ENCODE measurements around the gene F10.

Gene F10

DNA sequence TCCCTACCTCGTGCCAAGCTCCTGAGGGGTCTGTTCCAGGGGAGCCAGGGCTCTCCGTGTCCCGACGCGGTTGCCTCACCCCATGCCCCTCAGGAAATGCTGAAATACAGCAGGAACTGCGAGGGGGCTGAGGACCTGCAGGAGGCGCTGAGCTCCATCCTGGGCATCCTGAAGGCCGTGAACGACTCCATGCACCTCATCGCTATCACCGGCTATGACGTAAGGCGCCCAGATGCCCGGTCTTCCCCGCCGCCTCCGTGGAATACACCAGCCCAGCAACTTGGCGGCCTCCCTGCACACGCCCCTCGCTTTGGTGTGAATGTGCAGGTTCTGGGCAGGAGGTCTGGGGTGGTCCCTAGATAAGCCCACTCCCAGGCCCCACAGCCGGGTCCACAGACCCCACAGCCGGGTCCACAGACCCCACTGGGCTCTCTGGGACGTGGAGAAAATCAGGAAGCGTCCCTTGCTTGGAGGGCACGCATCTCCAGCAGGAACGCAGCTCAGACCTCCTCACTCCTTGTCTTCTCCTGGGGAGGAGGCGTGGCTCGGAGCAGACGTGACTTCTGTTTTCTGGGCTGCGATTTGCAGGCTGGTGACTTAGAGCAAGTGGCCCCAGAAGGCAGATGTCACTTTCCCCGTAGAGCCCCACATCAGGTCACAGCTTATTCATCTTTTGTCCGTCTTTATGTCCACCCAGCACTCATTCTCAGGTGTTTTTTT, 36.4 kb upstream of the F10 start:
- DNase-seq (ENCODE audit: low read depth in 1 of 2, low spot score in 1 of 2): no peak

DNA sequence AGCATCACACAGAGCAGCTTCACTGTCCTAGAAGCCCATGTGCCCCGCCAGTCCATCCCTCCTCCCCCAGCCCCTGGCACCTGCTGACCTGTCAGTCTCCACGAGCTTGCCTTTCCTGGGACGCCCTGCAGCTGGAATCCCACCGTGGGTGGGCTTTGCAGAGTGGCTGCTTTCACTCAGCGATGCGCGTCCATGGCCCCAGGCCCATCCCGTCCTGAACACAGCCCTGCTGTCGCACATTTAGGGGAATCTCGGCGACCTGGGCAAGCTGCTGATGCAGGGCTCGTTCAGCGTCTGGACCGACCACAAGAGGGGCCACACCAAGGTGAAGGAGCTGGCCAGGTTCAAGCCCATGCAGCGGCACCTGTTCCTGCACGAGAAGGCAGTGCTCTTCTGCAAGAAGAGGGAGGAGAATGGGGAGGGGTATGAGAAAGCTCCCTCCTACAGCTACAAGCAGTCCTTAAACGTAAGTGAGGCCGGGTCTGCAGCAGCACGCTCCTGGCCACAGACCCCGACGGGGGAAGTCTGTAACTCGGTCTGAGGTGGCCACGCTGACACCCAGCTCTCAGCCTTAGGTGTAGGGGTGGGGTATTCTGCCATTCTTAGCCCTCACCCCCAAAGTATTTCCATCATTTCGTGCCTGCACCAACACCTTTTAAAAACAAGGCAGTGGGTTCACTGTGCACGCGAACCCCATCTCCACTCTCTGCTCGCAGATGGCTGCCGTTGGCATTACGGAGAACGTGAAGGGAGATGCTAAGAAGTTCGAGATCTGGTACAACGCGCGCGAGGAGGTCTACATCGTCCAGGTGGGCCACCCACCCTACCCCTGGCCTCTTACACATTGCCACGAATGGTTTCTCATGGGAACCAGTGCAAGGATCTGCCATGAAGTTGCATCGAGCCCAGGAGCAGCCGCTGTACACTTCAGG, 35.3 kb upstream of the F10 start:
- no peak for DNase-seq (ENCODE audit: low read depth in 1 of 2, low spot score in 1 of 2)

DNA sequence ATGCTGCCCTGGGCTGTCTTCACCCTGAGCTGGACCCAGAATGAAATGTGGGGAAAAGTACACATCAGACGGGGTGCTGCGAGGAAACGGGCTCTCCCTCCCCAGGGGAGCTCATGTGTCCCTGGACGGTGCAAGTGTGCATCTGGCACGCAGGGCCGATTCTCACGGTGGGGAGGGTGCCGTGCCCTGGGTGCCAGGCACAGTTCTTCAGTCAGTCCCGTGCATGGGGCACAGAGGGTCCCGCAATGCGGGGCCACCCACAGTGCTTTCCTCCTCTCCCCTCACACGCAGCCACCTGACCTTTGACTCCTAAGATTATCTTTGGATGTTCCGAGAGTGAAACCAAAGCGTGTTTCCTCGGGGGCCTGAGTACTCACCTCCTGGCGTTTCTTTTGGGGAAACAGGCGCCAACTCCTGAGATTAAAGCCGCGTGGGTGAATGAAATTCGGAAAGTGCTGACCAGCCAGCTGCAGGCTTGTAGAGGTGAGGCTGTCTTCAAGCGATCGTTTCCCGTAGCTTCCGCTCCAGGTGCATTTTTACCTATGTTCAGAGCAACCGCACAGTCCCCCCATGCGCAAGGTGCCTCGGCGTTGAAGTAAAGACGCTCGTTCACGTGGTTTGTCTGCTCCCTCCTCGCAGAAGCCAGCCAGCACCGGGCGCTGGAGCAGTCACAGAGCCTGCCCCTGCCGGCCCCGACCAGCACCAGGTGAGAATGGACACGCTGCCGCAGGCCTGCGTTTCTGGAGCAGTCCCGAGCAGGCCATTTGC, 34.5 kb upstream of the F10 start:
- no peak for DNase-seq (ENCODE audit: low read depth in 1 of 2, low spot score in 1 of 2)

DNA sequence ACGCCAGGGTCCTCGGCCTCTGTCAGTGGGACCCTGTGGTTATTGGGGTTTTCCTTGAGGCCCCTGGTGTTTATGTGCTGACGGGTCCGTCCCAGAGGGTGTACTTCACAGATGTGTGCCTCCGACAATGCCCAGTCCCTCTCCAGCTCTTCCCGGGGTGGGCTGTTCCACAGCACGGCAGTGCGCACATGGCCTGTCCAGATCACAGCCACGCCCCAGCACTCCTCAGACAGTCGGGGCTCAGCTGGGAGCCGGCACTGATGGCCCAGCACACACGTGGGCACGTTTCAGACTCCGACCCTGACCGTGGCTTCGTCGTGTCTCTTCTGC, 33.9 kb upstream of the F10 start:
- no peak for DNase-seq (ENCODE audit: low read depth in 1 of 2, low spot score in 1 of 2)

DNA sequence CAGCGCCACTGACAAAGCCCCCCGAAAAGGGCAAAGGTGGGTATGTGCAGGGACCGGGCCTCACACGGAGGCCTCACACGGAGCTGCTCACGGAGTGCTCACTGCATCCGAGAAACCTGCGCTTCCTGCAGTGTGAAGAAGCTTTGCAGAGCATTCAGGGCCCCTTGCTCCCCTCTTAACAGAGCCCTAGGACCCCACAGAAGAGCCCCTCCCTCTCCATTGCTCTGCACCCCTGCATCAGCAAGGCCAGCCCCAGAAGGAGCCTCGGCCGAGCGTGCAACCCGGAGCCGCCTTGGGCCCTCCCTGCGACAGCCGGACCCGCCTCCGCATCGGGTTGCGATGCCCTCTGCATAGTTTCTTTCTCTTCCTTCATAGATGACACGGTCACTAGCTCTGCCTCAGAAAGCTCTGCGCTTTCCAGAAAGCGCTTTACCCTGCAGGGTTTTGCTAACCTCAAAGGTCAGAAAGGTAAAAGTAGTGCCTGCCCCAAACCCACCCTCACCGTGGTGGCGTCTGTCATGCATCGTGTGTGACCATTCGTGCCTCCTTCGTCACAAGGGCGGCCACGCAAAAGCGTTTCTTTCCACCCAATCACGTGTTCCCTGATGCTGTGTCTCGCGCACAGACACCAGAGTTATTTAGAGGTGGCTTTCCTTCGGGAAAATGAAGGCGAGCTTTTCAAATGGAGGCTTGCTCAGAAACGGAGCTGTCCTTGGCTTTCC, 32.7 kb upstream of the F10 start:
- DNase-seq (ENCODE audit: low read depth in 1 of 2, low spot score in 1 of 2): no peak

DNA sequence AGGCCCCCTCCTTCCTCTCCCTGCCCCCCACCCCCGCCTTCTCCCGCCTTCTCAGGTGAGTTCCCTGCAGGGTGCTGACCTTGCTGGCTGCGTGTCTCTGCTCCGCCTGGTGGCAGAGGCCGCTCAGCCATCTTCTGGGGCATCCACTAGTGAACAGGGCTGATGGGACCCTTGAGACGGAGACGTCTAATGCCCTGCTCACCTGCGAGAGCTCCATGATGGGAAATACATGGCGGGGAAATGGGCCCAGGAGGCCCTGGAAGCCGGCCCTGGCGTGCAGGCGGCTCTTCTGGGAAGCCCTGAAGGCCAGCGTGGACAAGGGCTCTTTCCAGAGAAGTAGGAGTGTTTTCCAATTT, 32.2 kb upstream of the F10 start:
- no peak for DNase-seq (ENCODE audit: low read depth in 1 of 2, low spot score in 1 of 2)

DNA sequence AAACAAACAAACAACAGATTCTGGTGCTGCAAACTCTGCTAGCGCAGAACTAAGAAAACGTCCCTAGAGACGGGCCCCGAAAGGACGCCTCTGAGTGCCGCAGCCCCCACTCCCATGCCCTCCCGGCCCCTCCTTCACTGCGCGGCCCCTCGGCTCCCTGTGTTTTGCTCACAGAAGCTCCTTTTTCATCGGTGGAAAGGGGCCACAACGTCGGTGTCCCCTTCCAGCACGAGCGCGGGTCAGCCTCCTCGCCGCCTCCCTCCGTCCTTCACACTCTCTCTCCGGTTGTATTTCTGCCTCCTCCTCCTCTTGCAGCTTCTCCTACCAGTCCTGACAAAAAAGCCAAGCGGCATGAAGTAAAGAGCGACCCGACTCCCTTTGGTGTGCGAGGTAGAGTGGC, 31.8 kb upstream of the F10 start:
- DNase-seq (ENCODE audit: low read depth in 1 of 2, low spot score in 1 of 2): no peak

DNA sequence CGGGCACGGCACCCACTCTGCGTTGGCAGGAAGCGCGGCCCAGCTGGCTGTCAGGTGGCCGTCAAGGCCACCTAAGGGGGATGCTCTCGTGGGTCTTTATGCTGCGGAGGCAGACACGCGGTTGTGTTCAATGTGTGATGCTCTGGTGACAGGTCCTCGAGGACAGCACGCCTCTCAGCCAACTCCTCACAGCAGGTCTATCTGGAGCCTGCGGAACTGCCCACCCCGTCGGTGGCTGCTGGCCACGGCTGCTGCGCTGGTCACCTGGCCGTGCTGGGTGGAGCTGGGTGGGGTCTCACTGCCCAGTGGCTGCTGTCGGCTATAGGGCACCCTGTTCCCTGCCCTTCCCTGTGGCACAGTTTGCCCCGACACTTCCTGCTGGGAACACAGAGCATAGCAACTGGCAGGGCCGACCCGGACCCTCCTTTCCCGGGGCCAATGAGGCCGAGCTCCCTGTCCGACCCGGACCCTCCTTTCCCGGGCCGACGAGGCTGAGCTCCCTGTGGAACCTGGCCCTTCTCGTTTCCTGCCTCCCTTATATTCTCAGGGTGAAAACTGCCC, 31.3 kb upstream of the F10 start:
- DNase-seq (ENCODE audit: low read depth in 1 of 2, low spot score in 1 of 2): no peak

DNA sequence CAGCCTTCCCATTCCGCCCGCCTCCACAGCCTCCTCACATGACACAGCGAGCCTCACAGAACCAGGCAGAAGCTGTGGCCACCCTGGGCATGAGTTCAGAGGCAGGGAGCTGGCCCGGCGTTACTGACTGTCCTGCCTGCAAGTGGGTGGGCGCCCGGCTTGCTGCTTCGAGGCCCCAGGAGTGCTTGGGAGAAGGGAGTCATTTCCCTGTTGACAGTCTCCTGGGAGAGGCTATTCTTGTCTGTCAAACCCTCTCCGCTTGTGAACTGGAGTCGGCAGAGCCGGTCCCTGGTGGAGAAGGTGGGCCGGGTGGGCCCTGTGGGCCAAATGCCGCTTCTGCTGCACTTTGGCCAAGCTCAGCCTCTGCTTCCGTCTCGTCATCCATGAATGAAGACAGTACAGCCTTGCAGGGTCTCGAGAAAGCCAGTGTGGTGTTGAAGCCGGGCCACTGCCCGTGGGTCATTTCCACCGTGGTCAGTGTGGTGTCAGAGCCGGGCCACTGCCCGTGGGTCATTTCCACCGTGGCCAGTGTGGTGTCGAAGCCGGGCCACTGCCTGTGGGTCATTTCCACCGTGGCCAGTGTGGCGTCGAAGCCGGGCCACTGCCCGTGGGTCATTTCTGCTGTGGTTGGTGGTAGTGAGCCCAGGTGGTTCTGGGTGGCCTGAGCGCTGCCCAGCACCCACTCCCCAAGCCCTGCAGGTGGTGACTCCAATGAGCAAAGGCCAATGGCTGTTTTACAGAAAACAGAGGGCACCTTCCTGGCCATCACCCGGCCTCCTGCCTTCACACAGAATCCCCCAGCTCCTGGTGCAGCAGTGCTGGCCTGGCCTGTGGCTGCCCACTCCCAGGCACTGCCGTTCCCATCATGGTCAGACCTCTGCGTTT, 30.5 kb upstream of the F10 start:
- no peak for DNase-seq (ENCODE audit: low read depth in 1 of 2, low spot score in 1 of 2)

DNA sequence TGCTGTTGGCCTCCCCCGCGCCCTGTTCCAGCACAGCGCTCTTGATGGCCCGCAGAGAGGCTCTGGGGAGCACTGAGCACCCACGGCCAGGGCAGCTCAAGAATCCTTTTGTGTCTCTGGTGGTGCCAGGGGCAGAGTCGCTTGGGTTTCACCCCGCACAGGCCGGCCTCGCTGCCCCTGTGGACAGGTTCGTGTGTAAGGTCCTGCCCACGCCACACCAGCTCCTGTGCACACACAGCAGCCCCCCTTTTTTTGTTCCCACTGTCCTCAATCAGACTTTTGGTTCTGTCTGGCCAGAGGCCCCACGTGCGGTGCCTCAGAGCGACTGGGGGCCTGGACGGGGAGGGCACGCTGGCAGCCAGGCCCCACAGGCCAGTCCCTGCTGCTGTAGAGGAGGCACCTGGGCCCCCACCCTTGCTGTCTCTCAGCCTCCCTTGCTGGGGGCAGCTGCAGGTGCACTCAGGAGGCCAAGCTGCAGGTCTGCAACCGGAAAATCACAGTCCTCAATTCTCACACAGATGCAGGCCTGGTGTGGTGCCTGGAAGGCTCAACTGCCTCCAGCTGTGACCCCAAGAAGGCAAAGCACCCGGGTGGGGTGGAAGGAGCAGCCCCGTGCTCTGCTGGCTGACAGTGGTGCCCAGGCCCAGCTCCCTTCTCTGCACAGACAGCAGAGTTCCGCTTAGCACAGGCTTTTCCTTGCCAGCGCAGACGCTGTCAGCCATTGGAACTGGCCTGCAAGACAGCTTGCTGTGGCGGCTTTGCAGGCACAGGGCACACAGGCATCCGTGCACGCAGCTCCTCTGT, 29.6 kb upstream of the F10 start:
- no peak for DNase-seq (ENCODE audit: low read depth in 1 of 2, low spot score in 1 of 2)

DNA sequence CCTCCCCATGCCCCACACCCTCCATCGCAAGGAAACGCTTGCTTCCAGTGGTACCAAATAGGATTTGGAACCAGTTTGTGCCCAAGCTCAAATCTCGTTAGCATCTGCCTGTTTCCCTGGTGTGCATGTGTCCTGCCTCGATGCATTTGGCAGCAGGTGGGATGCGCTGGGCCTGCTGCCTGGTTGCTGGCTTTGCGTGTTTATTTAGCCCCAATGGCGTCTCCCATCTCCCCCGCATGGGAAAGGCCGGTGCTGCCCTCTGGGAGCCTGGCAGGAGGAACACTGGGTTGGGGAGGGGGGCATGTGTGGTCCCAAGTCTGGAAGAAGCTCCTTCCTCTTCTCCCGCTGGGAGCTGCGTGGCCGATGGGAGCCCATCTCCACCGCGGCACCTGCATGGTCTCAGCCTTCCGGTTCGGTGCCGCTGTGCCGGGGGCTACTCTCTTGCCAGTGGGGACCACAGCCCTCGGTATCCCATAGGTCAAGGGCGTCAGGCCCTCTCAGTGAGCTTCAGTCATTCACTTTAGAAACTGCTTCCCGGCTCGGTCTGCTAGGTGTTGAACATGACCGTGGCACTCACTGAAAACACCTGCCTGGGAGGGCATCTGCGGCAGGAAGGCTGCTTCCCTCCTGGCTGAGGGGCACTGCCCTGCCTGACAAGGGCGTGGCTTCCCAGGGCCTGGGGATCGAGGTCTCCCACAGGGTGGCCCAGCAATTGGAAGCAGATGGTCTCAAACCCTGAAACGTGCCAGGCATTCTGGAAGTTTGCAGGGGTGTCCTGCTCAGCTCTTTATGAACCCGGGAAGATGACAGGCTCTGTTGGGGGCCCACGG, 28.8 kb upstream of the F10 start:
- no peak for DNase-seq (ENCODE audit: low read depth in 1 of 2, low spot score in 1 of 2)

DNA sequence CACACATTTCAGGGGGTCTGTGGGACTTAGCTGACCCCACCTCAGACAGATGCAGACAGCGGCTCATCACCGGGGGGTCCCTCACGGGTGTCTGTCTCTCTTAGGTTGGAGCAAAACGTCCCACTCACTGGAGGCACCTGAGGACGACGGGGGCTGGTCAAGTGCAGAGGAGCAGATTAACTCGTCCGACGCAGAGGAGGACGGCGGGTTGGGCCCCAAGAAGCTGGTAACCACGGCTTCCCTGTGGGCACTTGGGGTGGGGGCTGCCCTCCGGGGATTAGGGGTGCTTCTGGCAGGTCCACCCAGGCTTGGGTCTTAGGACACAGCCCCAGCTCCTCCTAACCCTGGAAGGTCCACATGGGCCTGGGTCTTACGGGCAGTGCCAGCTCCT, 28.2 kb upstream of the F10 start:
- DNase-seq (ENCODE audit: low read depth in 1 of 2, low spot score in 1 of 2): no peak

DNA sequence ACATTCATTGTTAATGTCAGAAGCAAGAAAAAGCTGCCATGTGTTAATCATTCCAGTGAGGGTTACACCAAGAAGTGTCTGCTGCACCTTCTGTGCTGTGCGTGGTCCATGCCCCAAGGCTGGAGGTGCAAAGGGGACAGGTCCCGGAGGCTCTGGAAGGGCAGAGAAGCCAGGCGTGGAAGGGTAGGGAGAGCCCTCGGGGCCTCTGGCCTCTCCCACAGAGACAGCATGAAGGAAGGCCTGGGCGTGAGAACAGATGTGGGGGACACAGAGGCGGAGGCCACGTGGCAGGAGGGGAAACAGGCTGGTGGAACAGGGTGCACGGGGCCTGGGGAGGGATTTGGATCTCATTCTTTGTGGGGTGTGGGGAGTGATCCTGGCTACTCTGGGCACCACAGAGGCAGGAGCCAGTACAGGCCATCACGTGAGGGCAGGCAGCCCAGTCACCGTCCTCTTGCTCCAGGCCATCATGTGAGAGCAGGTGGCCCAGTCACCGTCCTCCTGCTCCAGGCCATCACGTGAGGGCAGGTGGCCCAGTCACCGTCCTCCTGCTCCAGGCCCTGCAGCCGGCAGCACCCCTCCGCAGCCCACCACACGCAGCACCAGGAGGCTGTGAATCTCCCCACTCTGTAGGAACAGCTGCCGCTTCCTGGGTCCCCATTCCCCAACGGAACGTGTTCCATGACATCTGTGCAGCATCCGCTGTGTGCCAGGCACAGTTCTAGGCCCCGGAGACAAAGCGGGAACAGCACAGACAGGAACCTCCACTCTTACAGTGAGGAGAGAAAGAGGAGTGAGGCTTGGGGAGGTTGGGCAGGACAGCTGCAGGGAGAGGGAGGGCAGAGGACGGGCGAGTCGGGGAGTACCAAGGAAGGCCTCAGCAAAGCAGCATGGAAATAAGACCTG, 27.2 kb upstream of the F10 start:
- DNase-seq (ENCODE audit: low read depth in 1 of 2, low spot score in 1 of 2): no peak

DNA sequence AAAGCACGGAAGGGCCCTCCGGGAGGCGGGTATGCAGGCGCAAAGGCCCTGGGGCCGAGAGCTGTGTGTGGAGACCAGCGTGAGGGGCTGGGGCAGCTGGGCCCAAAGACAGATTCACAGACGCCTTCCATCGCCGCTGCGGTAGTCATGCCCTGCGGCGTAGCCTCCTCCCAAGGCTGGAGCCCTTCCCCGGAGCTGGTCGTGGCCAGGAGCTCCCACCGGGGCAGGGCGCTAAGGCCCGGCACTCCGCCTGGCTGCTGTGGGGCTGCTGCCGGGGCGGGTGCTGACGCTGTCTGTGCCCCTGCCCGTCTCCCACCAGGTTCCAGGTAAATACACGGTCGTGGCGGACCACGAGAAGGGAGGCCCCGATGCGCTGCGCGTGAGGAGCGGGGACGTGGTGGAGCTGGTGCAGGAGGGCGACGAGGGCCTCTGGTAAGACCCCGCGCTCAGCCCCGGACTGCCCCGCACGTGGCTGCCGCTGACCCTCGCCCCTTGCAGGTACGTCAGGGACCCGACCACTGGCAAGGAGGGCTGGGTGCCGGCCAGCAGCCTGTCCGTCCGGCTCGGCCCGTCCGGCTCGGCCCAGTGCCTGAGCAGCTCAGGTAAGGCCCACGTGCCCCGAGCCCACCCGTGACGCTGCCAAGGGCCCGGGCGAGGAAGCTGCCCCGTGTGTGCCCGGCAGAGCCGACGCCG, 26.4 kb upstream of the F10 start:
- no peak for DNase-seq (ENCODE audit: low read depth in 1 of 2, low spot score in 1 of 2)

DNA sequence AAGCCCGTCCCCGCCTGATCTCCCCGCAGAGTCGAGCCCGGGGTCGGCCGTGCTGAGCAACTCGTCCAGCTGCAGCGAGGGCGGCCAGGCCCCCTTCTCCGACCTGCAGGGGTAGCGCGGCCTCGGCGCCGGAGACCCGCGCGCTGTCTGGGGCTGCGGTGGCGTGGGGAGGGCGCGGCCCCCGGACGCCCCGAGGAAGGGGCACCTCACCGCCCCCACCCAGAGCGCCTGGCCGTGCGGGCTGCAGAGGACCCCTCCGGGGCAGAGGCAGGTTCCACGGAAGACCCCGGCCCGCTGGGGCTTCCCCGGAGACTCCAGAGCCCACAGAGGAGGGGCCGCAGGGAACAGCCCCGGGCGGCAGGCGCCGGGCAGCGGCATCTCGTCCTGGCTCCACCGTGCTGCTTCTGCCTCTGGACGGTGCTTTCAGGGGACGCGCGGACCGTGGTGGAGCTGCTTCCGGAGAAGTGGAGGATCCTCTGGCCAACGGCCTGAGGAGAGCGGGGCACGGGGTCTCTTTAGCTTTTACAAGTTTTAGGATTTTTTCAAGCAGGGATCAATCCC, 25.8 kb upstream of the F10 start:
- DNase-seq (ENCODE audit: low read depth in 1 of 2, low spot score in 1 of 2): no peak

DNA sequence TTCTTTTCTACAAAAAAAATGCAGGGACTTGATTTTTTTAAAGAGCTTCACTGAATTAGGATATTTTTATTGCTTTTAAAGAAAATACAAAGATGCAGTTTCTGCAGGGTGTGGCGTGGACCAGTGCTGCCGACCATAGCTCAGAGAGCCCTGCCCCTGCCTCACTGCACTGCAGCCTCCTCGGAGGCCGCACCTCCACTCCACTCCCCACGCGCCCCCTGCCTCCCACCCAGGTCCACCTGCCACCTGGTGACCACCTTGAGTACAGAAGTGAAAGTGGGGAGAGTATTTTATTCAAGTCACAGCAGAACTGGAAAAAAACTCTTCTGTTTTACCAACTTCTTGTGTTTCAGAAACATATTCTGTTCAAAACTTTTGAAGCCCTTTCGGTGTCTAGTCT, 24.9 kb upstream of the F10 start:
- DNase-seq (ENCODE audit: low read depth in 1 of 2, low spot score in 1 of 2): no peak

Measured in activated CD4-positive, alpha-beta T cell treated with anti-CD3 and anti-CD28 coated beads, Interleukin-2, amount 50 U/mL, for 24 hours (primary cell).